Stimulated activated CD4-positive, alpha-beta T cell treated with anti-CD3 and anti-CD28 coated beads, Interleukin-12 subunit alpha, Interleukin-12 subunit beta, amount 100 ng/mL, for 4 hours (primary cell): ENCODE results near the gene TNS3.

ENCODE experiments used
- DNase-seq: peaks from one replicate; pipeline ENCODE4 v3.0.0-alpha.2; 2020

The TNS3 gene

GRCh38 chr7:47400741-47401206 is 181.1 kb downstream of the TNS3 start:
- DNase-seq, result no peak

GRCh38 chr7:47400001-47400400 is 181.9 kb downstream of the TNS3 start:
- DNase-seq, result no peak

GRCh38 chr7:47394751-47395252 is 187.1 kb downstream of the TNS3 start:
- DNase-seq, result no peak

- no peak for DNase-seq
Observed at GRCh38 chr7:47394216-47394615, 187.7 kb downstream of the TNS3 start.

- no peak for DNase-seq
Observed at GRCh38 chr7:47393406-47393805, 188.5 kb downstream of the TNS3 start.

GRCh38 chr7:47392241-47392759 is 189.6 kb downstream of the TNS3 start:
- DNase-seq, result no peak

GRCh38 chr7:47391726-47392125 is 190.2 kb downstream of the TNS3 start:
- DNase-seq, result no peak

- no peak for DNase-seq
Observed at GRCh38 chr7:47390914-47391313, 191.0 kb downstream of the TNS3 start.

- no peak for DNase-seq
Observed at GRCh38 chr7:47389923-47390630, 191.8 kb downstream of the TNS3 start.

GRCh38 chr7:47389171-47389922 is 192.6 kb downstream of the TNS3 start:
- no peak for DNase-seq

GRCh38 chr7:47387506-47387905 is 194.4 kb downstream of the TNS3 start:
- DNase-seq, result no peak

- no peak for DNase-seq
Observed at GRCh38 chr7:47386273-47386835, 195.6 kb downstream of the TNS3 start.

- DNase-seq, result no peak
Observed at GRCh38 chr7:47385536-47386125, 196.3 kb downstream of the TNS3 start.

- no peak for DNase-seq
Observed at GRCh38 chr7:47384755-47385535, 197.0 kb downstream of the TNS3 start.

GRCh38 chr7:47383696-47384445 is 198.0 kb downstream of the TNS3 start:
- no peak for DNase-seq

GRCh38 chr7:47383072-47383471 is 198.8 kb downstream of the TNS3 start:
- DNase-seq, result no peak

- no peak for DNase-seq
Observed at GRCh38 chr7:47382200-47382599, 199.7 kb downstream of the TNS3 start.

GRCh38 chr7:47381134-47381495 is 200.8 kb downstream of the TNS3 start:
- DNase-seq, result no peak

GRCh38 chr7:47380325-47381133 is 201.4 kb downstream of the TNS3 start:
- no peak for DNase-seq

- DNase-seq, result no peak
Observed at GRCh38 chr7:47379629-47380324, 202.1 kb downstream of the TNS3 start.
